Heart right ventricle (tissue), 16 donors: Measurements from ENCODE around the gene NDUFA3. TPM values are rescaled to one million over a fixed set of nuclear protein-coding genes. Genes with fewer than 3 reads are reported as not detected.

Experiments
- ATAC-seq, 8 donors: fragments of 200-7000 bp; cut with Tn5 transposase; one replicate each; pipeline ENCODE4 v1.9.1; 2020; ENCODE audit warnings: mild to moderate bottlenecking in 8 of 8, moderate library complexity in 8 of 8, moderate number of reproducible peaks in 1 of 8
- DNase-seq, 2 donors: peaks; one replicate each; pipeline ENCODE4 v3.0.0-alpha.2; 2020
- H3K27ac ChIP-seq, 10 donors: fragments of 200-600 bp; sonication (generic) in 2 of 10; one replicate each; pipeline versions ENCODE4 v1.5.0 to v1.8.0; 2020 to 2022; ENCODE audit warnings: mild to moderate bottlenecking in 3 of 10
- H3K27me3 ChIP-seq, 7 donors: fragments of 200-600 bp; one replicate each; pipeline ENCODE4 v1.8.0; 2021 to 2022; ENCODE audit warnings: mild to moderate bottlenecking in 2 of 7
- H3K36me3 ChIP-seq, 9 donors: fragments of 200-600 bp; sonication (generic) in 1 of 9; one replicate each; pipeline versions ENCODE4 v1.5.0 to v1.8.0; 2020 to 2022; ENCODE audit warnings: mild to moderate bottlenecking in 2 of 9
- H3K4me1 ChIP-seq, 9 donors: fragments of 200-600 bp; sonication (generic) in 1 of 9; one replicate each; pipeline versions ENCODE4 v1.5.0 to v1.8.0; 2020 to 2022; ENCODE audit warnings: mild to moderate bottlenecking in 4 of 9
- H3K4me3 ChIP-seq, 10 donors: fragments of 200-600 bp; sonication (generic) in 2 of 10; one replicate each; pipeline versions ENCODE4 v1.5.0 to v1.8.0; 2020 to 2022; ENCODE audit warnings: mild to moderate bottlenecking in 7 of 10, moderate library complexity in 2 of 10
- H3K9me3 ChIP-seq, 11 donors: fragments of 200-600 bp in 10 of 11; sonication (generic) in 2 of 11; one replicate each; pipeline versions ENCODE4 v1.5.0 to v1.8.0; 2013 to 2022; ENCODE audit warnings: mild to moderate bottlenecking in 2 of 11, control low read depth in 1 of 11, moderate library complexity in 1 of 11
- CTCF ChIP-seq, 9 donors: fragments of 200-600 bp; sonication (generic) in 2 of 9; IDR thresholded peaks; one replicate each; pipeline versions ENCODE4 v1.5.0 to v1.8.0; 2021 to 2022; ENCODE audit warnings: antibody characterized with exemption in 9 of 9, mild to moderate bottlenecking in 5 of 9, moderate library complexity in 1 of 9
- WGBS, 2 donors: extraction: QIAGEN DNeasy Blood & Tissue Kit; methylation state at CpG; one replicate each; pipeline ENCODE4 v1.1.7; 2013; ENCODE audit warnings: inconsistent platforms in 1 of 2; 5-methylcytosine and 5-hydroxymethylcytosine counted together
- intact Hi-C, 10 donors: fragments of 100-400 bp; cut with DNase I; formaldehyde crosslinking; loops; one replicate each; pipeline versions ENCODE4 v1.11.1 to v1.14.2; 2022
- long read RNA-seq, 3 donors: library from polyadenylated mRNA; unstranded; transcript quantifications; one replicate each; pipeline ENCODE4 v2.0.0, GENCODE V29; 2020 to 2021
- polyA plus RNA-seq, 2 donors: library from polyadenylated mRNA; stranded (reverse); fragments of 200-250 nt; gene quantifications; one replicate each; pipeline ENCODE4 v1.2.3, GENCODE V29; 2013
- total RNA-seq, 10 donors: library from RNA; stranded (reverse); fragmentation: NEBNext Ultra II Directional in 3 of 10; extraction: Animal tissue kit (Norgen Biotek cat#: 25700) in 3 of 10; gene quantifications; one replicate each; pipeline versions ENCODE4 v1.2.1 to v1.2.4, GENCODE V29; 2021 to 2023
- donor health status: Arrhythmogenic right ventricular cardiomyopathy.
- donor health status: ischemic (EF 13 %, LVEDD 7.1; RV severe dilation, severe dysfunction).
- donor health status: healthy with polysubstance abuse.
- donor health status: DM: no; HTN: yes; CAD: no.
- donor health status: DM: no; HTN: no; CAD: no.
- donor health status: ischemic (EF 25% LVEDD 6.9; RV normal size, moderate dysfunction).
- donor health status: ischemic (EF 25% LVEDD 5.7; RV mildly dilated, moderate dysfunction).
- donor health status: healthy.
- donor health status: DM: yes; HTN: yes; CAD: no.
- donor health status: Ischemic cardiomyopathy.
- donor health status: ischemic (EF 35%, LVEDD 5.7; RV mildly dilated, moderate dysfunction).
- donor health status: nonischemic (EF 11% LVEDD 7.7; RV severe dilation, severe dysfunction).
- donor health status: DM: yes; HTN: yes; CAD: no.
- donor health status: PGD.
- donor health status: ischemic (EF 29% LVEDD 5.4; RV normal size, mild dysfunction).
- donor health status: nonischemic (EF 23%, LVEDD 6.1; RV moderate dilation, normal function).

The NDUFA3 gene
- 100 to 1,000 TPM; 239 to 518 (median 360) TPM for total RNA-seq
- polyA plus RNA-seq, result 1,000 to 10,000 TPM in 1 of 2 donors, 100 to 1,000 TPM in 1; 335 to 3,395 TPM
- long read RNA-seq, donor 1, transcript NDUFA3-214 (4 exons, 963 nt), result major isoform, 178 of 249 reads
- long read RNA-seq, donor 1, transcript NDUFA3-213 (3 exons, 541 nt), result minor isoform, 9 of 249 reads
- long read RNA-seq, donor 1, partial matches to known transcripts, result 55 of 249 reads
- long read RNA-seq, donor 1, other reads (novel, unspliced or antisense), result 4 of 249 reads
- long read RNA-seq, donor 2, transcript NDUFA3-213 (3 exons, 541 nt), result minor isoform, 13 of 361 reads
- long read RNA-seq, donor 2, transcript NDUFA3-214 (4 exons, 963 nt), result major isoform, 260 of 361 reads
- long read RNA-seq, donor 2, partial matches to known transcripts, result 75 of 361 reads
- long read RNA-seq, donor 2, other reads (novel, unspliced or antisense), result 5 of 361 reads
- long read RNA-seq, donor 3, transcript NDUFA3-214 (4 exons, 963 nt), result major isoform, 10 of 16 reads
- long read RNA-seq, donor 3, partial matches to known transcripts, result 4 of 16 reads
- long read RNA-seq, donor 3, other reads (novel, unspliced or antisense), result 1 of 16 reads

GRCh38 chr19:54102421-54103169 lies at the start of gene NDUFA3:
Gene NDUFA3 (plus strand): TSS chr19:54102855. CDS start chr19:54102879, 24 bp downstream.
- Histone ChIP-seq H3K36me3 (peaks cover 0 to 27% (median 9%) of the 10 kb centered on the region in 9 donors), H3K27me3 (peaks cover 0 to 8% (median 0%) of the 10 kb centered on the region in 7 donors), H3K4me3 (peak within 1 kb of the TSS; percentile 70 to 99 (median 88)), H3K27ac (peak within 1 kb of the TSS; percentile 68 to 91 (median 83)), H3K4me1 (peaks cover 0 to 30% (median 15%) of the 10 kb centered on the region in 9 donors), H3K9me3 (no peaks in the 10 kb centered on the region)
- ATAC-seq (peak; percentile 99 to 100 (median 100)), DNase-seq (peak; percentile 97 to 98)
- intact Hi-C loops, result loop anchor here in 4 of 10 donors (1.0 to 10.0 kb wide), 4 partner anchors 13 to 952 kb away; partner anchors contain the start of genes PRPF31 (in 2 of the 4) and TFPT (in 2 of the 4)
- 3% methylated on average over 54 of the region's 54 CpGs for WGBS, 2 donors
- no peak for TF ChIP-seq CTCF (IDR thresholded peaks at IDR 0.05)

DNA sequence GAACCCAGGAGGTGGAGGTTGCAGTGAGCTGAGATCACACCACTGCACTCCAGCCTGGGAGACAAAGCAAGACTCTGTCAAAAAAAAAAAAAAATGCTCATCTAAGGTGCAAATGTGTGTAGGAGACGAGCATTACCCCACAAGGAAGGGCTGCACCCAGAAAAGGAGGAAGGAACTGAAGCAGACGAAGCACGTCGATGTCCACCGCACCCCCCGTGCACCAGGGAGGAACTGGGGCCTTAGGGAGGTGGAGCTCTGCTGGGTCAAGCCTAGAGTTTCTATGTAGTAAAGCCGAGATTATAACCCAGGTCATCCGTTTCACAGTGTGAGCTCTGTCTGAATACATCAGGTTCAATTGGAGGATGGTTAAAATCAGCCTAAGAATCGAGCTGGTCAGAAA lies 40.0 kb upstream of the NDUFA3 start:
- no peaks in the 10 kb centered on the region for H3K36me3 ChIP-seq
- DNase-seq (no peak), ATAC-seq (no peak)
- H3K9me3 ChIP-seq, result no peaks in the 10 kb centered on the region
- H3K4me3 ChIP-seq, result peak overlapping the region in 1 of 10 donors; percentile 38
- H3K4me1 ChIP-seq, result no peaks in the 10 kb centered on the region
- peak overlapping the region in 1 of 10 donors; percentile 58 for H3K27ac ChIP-seq
- WGBS, 2 donors, result 61 to 70% methylated on average over 9 of the region's 9 CpGs
- intact Hi-C loops, result no loop called here
- no peak for TF ChIP-seq CTCF (IDR thresholded peaks at IDR 0.05)
- peaks cover 0 to 37% (median 19%) of the 10 kb centered on the region in 7 donors for H3K27me3 ChIP-seq

GRCh38 chr19:54063350-54064116 lies 39.1 kb upstream of the NDUFA3 start, which contains the start of gene VSTM1:
Gene VSTM1 (minus strand): TSS chr19:54063897. CDS start chr19:54063777, 120 bp downstream.
- ATAC-seq (no peak), DNase-seq (no peak)
- WGBS, 2 donors, result 64 to 67% methylated on average over 34 of the region's 34 CpGs
- Histone ChIP-seq H3K27me3 (peaks cover 0 to 37% (median 19%) of the 10 kb centered on the region in 7 donors), H3K27ac (peak within 1 kb of the TSS in 1 of 10 donors; percentile 58), H3K4me1 (no peaks in the 10 kb centered on the region), H3K9me3 (peaks cover 0 to 1% (median 0%) of the 10 kb centered on the region in 11 donors), H3K4me3 (peak within 1 kb of the TSS in 1 of 10 donors; percentile 38), H3K36me3 (no peaks in the 10 kb centered on the region)
- no peak for TF ChIP-seq CTCF (IDR thresholded peaks at IDR 0.05)
- intact Hi-C loops, result no loop called here
